Umbilical cord (tissue), 2 donors: ENCODE results near the gene ABHD1. TPM values are rescaled to one million over a fixed set of nuclear protein-coding genes. Genes with fewer than 3 reads are reported as not detected.
"Not testable (repeated sequence)": the region's sequence is repeated elsewhere in the genome, so short reads cannot be mapped to it uniquely, and the experiment has no call there.

Experiments used
- DNase-seq: peaks from one replicate; pipeline ENCODE4 v3.0.0-alpha.2; 2015; ENCODE audit warnings: low spot score
- total RNA-seq: library from RNA; depleted of rRNA; stranded (reverse); fragments of >200 nt; gene quantifications from one replicate; pipeline ENCODE4 v1.2.3, GENCODE V29; 2014; ENCODE audit warnings: low replicate concordance; ENCODE audit not compliant: insufficient read depth

The ABHD1 gene
- total RNA-seq, 1 donor from 2014 or later, result 1.2 TPM

DNA sequence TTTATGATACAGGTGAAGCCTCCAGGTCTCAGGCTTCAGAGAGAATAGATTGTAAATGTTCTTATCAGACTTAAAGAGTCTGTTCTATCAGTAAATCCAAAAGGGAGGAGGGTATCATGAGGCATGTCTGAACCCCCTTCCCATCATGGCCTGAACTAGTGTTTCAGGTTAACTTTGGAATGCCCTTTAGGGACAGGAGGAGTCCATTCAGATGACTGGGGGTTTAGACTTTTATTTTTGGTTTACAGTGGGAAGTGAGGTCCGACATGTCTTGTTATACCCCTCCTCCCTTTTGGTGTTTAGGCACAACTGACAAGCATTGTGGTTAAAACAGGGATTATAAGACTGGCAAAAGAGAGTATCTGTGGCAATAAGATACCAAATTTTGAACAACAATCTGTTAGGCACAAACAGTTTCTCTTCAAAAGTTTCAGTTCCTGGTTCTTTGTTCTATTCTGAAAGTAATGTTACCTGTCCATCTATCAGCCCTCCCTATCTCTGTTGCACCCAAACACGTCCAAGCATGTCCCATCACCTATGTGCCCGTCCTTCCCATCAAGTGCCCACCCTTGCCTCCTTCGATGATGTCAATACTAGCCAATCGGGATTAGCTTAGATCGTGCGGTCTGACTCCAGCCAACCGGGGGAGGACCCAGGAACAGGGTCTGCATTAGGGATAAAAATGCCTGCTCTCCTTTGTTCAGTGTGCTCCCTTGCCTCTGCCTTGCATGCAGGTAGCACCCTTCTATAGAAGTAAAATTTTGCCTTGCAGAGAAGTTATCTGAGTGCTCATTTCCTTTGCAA, 41.5 kb downstream of the ABHD1 start:
- DNase-seq, result no peak

DNA sequence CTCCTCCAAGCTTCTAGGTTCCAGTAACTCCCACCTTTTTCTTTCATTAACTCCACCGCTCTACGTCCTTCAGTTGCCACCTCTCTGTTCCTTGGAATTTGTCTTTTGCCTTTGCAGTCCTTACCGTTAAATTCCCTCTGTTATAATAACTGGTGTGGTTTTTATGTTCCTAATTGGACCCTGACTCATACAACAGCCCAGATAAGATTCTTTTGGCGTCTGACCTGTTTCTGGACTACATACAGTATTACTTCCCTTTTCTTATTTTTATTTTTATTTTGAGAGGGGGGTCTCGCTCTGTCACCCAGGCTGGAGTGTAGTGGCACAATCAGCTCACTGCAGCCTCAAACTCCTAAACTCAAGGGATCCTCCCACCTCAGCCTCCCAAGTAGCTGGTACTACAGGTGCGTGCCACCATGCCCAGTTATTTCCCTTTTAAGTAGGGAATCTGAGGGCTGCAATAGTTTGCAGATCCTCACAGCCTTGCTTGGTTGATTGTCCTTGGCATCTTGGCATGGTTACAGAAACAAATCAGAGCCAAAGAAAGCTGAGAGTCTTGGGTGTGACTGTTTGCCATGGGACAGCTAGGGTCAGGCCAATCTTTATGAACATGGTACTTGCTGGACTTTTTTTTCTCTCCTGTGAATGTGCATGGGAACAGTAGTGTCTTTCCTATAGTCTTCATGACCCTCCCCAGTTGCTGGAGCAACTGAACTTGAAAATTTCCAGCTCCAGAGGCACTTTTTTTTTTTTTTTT, 47.1 kb downstream of the ABHD1 start:
- DNase-seq, result no peak

DNA sequence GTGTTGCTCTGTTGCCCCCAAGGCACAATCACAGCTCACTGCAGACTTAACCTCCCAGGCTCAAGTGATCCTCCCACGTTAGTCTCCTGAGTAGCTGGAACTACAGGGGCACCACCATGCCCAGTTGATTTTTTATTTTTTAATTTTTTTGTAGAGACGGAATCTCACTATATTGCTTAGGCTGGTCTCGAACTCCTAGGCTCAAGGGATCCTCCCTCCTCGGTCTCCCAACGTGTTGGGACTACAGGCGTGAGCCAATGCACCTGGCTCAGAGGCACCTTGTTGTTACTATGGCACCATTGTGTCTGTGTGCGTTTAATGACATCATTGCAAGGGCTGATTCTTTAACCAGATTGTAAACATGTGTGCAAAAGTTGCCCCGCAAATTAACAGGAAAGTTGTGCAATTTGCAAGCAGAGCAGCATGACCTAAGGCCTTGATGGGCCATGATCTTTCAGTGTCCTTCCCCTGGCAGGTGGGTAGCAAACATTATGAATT, 47.8 kb downstream of the ABHD1 start:
- DNase-seq, result no peak

DNA sequence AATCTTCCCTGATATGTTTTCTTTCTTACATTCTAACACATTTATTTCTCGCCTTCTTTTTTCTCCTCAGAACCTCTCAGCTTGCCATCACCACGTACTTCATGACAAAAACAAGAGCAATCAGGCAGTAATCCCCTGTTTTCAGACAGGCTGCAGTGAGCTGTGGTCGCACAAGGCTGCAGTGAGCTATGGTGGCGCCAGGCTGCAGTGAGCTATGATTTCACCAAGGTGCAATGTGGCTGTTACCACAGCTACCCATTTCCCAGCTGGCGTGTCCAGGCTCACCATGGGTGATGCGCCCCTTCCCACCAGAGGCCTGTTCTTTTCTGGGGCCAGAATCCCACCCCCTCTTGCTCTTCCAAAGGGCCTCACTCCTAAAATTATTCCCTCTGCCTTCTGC, 51.0 kb downstream of the ABHD1 start:
- no peak for DNase-seq

GRCh38 chr2:27175330-27175729, 51.7 kb downstream of the ABHD1 start:
- DNase-seq, result no peak

DNA sequence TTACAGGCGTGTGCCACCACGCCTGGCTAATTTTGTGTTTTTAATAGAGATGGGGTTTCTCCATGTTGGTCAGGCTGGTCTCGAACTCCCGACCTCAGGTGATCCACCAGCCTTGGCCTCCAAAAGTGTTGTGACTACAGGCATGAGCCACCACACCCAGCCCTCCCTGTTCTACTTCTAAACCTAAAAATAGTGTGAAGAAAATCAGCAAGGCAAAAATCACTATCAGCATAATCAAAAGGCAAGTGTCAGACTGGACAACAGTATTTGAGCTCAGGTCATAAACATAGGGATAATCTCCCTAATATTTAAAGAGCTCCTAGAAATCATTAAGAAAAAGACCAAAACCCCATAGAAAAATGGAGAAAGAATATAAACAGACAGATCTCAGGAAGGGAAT, 52.2 kb downstream of the ABHD1 start:
- not testable (repeated sequence) for DNase-seq

- no peak for DNase-seq
These were observed 54.1 kb downstream of the ABHD1 start for GRCh38 chr2:27177441-27178351.

GRCh38 chr2:27178469-27178868, 54.9 kb downstream of the ABHD1 start:
- no peak for DNase-seq

DNA sequence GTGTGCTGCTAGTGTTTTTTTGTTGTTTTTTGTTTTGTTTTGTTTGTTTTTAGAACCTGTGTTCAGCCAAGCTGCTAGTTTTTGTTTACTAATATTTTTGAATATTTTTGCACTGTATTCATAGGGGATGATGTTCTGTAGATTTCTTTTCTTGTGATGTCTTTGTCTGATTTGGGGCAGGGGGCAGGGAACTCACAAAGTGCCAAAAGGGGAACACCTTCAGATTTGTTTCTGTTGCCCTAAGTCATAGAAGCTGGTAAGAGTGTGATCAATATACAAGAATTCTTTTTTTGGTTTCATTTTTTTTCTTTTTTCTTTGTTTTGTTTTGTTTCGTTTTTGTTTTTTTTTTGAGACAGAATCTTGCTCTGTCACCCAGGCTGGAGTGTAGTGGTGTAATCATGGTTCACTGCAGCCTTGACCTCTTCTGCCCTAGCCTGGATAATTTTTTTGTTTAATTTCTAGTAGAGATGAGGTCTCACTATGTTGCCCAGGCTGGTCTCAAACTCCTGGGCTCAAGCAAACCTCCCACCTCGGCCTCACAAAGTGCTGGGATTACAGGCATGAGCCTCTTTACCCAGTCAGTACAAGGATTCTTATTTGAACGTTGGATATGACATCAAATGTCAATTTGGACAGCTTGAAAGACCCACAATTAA, 55.9 kb downstream of the ABHD1 start:
- no peak for DNase-seq

Other genes starting within 250 kb of the ABHD1 start
- gene MAPRE3, start 153.2 kb upstream of the ABHD1 start, total RNA-seq, result 4.1 TPM
- 28.2 TPM for gene TMEM214, start 90.8 kb upstream of the ABHD1 start, total RNA-seq
- 5.5 TPM for gene AGBL5, start 72.1 kb upstream of the ABHD1 start, total RNA-seq
- 441 TPM for gene OST4, start 52.2 kb upstream of the ABHD1 start, total RNA-seq
- gene EMILIN1, start 45.2 kb upstream of the ABHD1 start, total RNA-seq, result 287 TPM
- gene KHK, start 37.0 kb upstream of the ABHD1 start, total RNA-seq, result 3.4 TPM
- gene CGREF1, start 4.7 kb upstream of the ABHD1 start, total RNA-seq, result 11.6 TPM
- 20.2 TPM for gene PREB, start 10.8 kb downstream of the ABHD1 start, total RNA-seq
- gene PRR30, start 15.6 kb downstream of the ABHD1 start, total RNA-seq, result not detected
- gene TCF23, start 25.2 kb downstream of the ABHD1 start, total RNA-seq, result 1.7 TPM
- gene ATRAID, start 88.2 kb downstream of the ABHD1 start, total RNA-seq, result 112 TPM
- 13.0 TPM for gene SLC5A6, start 88.5 kb downstream of the ABHD1 start, total RNA-seq
- 45.0 TPM for gene CAD, start 93.6 kb downstream of the ABHD1 start, total RNA-seq
- gene SLC30A3, start 139.2 kb downstream of the ABHD1 start, total RNA-seq, result 5.5 TPM
- not detected for gene DNAJC5G, start 151.6 kb downstream of the ABHD1 start, total RNA-seq
- gene TRIM54, start 158.6 kb downstream of the ABHD1 start, total RNA-seq, result 5.1 TPM
- gene UCN, start 184.6 kb downstream of the ABHD1 start, total RNA-seq, result 1.4 TPM
- gene MPV17, start 199.3 kb downstream of the ABHD1 start, total RNA-seq, result 27.9 TPM
- 31.8 TPM for gene GTF3C2, start 232.9 kb downstream of the ABHD1 start, total RNA-seq
- 10.1 TPM for gene EIF2B4, start 246.5 kb downstream of the ABHD1 start, total RNA-seq
- 98.0 TPM for gene SNX17, start 246.8 kb downstream of the ABHD1 start, total RNA-seq